GM18873 (cell line): ENCODE measurements around the gene GOLGA6L10.
"Not testable (repeated sequence)": the region's sequence is repeated elsewhere in the genome, so short reads cannot be mapped to it uniquely, and the experiment has no call there.

Source experiments
- ATAC-seq: cut with Tn5 transposase; IDR thresholded peaks from one replicate; pipeline ENCODE4 v1.9.1; 2021; ENCODE audit warnings: mild to moderate bottlenecking, moderate library complexity, moderate number of reproducible peaks; ENCODE audit not compliant: unreplicated experiment, low FRiP score

The GOLGA6L10 gene

DNA sequence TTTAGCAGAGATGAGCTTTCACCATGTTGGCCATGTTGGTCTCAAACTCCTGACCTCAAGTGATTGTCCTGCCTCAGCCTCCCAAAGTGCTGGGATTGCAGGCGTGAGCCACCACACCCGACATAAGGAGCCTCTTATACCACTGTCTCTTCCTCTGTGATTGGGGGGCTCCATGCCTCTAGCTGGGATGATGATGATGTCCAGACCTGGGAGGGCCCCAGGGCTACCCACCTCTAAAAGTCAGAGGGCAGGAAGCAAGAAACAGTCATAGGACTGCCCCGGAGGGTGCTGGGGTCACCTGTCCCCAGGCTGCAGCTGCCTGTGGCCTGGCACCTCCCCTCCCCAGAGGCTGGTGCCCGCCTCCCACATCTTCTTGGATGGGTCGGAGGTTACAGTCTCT, 5.4 kb downstream of the GOLGA6L10 start:
- ATAC-seq, result not testable (repeated sequence)

DNA sequence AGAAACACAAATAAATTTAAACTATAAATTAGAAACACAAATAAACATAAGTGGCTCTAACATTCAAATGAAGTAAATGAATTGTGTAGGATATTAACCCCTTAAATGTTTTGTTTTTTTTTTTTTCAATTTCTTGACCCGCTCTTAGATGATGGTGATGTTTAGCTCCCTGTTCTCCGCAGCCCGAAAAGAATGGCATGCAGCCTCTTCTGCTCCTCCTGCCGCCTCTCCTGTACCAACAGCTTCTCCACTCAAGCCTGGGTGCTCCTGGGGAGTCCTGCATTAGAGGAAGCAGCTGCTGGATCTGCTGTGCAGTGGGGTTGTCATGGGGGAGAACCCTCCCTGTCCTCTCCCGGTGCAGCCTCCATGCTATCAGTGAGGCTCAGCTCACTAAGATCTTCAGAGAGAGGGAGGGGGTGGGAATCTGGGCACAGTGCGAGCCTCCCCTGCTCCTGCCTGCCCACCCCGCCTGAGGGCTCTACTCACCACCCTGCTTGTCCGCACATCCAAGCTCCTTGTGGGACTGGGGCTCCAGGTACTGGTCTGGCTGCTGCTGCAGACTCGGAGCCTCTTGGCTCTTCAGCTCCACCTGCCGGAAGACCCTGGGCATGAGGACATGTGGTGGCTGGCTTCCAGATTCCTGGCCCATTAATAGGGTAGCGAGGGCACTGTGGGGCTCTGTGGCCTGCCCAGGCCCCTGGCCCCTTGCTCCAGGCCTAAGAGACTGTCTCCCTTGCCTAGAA, 6.5 kb downstream of the GOLGA6L10 start:
- ATAC-seq, result not testable (repeated sequence)

DNA sequence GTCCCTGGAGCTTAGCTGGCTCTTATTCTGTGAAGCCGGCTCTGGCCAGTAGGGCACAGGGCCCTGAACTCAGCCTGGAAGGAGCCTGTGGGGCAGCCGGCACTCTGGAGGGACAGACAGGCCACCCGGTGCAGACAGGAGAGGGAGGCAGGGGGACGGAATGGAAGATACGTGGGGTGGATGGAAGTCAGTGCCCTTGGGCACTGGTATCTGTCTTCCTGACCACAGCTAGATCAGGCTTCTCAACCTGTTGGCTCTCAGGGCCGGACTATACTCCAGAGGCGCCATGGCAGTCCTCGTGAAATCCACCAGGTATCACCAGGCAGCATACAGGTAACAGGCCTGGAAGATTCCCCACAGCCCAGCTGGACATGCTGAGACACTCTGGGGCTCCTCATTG, 10.7 kb downstream of the GOLGA6L10 start:
- ATAC-seq, result not testable (repeated sequence)

DNA sequence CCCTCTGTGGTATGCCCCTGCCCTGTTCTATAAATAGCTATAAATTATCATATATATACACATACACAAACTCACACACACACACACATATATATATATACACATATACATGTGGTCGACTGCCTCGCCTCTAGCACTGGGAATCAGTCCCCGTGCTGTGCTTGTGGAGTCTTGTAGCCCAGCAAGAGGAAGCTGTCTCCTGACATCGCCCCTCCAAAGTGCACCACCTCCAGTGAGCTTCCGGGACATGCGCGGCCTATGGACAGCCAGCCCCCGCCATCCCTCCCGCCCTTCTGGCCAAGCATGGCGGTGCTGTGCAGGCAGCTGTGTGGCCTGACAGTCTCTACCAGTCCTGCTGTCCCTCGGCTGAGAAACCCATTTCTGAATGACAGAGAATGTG, 11.2 kb downstream of the GOLGA6L10 start:
- ATAC-seq, result not testable (repeated sequence)

DNA sequence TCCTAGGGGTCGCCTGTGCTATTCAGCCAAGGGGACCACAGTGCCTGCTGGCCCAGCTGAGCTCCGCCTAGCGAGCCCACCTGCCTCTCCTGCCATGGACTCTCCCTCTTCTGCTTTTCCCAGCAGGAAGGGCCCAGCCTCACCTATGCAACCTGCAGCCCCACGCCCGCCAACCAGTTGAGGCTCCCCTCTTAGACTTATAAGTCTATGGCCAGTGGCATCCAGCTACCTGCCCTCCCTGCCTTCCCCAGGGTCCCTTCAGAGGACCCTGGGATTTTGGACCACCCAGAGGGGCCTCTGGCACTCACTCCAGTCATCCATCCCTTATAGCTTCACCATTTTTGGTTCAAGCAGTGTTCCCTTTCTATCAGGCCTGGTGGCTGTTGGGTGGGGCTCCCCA, 12.2 kb downstream of the GOLGA6L10 start:
- not testable (repeated sequence) for ATAC-seq

- ATAC-seq, result not testable (repeated sequence)
Observed at GRCh38 chr15:82336180-82336647, 13.1 kb downstream of the GOLGA6L10 start.

DNA sequence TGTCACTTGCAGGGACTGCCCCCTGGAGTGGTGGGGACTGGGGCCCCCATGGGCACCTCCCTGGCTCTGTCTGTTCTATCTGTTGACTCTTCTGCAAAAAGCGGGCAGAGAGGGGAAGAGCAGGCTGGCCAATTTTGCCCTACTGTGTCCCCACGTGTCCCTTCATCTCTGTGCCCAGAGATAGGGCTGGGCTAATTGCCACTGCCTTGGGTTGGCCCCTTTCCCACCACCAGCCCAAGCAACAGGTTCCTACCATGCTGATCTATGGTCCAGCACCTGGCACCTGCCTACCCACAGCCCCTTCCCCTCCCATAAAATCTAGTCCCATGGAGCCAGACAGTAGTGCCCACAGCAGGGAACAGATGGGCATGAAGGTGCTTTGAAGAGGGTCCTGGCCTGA, 14.3 kb downstream of the GOLGA6L10 start:
- ATAC-seq, result not testable (repeated sequence)

GRCh38 chr15:82334554-82334932, 14.7 kb downstream of the GOLGA6L10 start:
- not testable (repeated sequence) for ATAC-seq

GRCh38 chr15:82333603-82334553, 15.4 kb downstream of the GOLGA6L10 start:
- ATAC-seq, result not testable (repeated sequence)

- ATAC-seq, result not testable (repeated sequence)
Observed at GRCh38 chr15:82332711-82333602, 16.3 kb downstream of the GOLGA6L10 start.

DNA sequence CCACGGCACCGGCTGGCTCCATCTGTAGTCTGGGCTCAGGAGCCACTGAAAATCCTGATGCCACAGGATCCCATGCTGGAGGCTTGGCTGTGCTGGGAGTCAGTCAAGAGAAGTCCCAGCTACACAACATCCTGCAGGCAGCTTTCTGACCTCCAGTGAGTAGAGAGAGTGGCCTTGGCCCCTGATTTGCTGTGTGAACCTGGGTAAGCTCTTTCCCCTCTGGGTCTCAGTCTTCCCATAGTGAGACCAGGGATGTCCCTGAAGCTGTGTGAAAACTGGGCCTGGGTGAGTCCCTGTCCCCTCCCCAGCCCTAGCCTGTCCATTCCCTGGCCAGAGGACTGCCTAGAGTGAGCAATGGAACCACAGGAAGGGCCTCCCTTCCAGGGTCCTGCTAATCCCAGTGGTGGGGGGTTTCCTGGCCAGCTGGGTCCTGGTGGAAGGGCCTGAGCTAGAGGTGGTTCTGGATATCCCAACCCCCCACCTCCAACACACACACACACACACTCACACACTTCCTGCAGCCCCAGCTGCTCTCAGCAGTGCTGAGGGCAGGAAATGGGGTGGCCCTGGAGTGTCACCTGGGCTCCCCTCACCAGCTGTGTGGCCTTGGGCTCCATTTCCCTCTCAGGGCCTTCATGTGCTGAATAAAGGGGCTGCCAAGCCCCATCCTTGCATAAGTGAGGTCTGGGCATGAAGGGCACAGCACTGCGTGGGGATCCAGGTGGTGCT, 17.5 kb downstream of the GOLGA6L10 start:
- ATAC-seq, result not testable (repeated sequence)

GRCh38 chr15:82330921-82331320, 18.4 kb downstream of the GOLGA6L10 start:
- not testable (repeated sequence) for ATAC-seq

- not testable (repeated sequence) for ATAC-seq
Observed at GRCh38 chr15:82329039-82329438, 20.2 kb downstream of the GOLGA6L10 start.

- ATAC-seq, result not testable (repeated sequence)
Observed at GRCh38 chr15:82327372-82327771, 21.9 kb downstream of the GOLGA6L10 start.

- ATAC-seq, result not testable (repeated sequence)
Observed at GRCh38 chr15:82326896-82327295, 22.4 kb downstream of the GOLGA6L10 start.

- ATAC-seq, result not testable (repeated sequence)
Observed at GRCh38 chr15:82325646-82326045, 23.6 kb downstream of the GOLGA6L10 start.

DNA sequence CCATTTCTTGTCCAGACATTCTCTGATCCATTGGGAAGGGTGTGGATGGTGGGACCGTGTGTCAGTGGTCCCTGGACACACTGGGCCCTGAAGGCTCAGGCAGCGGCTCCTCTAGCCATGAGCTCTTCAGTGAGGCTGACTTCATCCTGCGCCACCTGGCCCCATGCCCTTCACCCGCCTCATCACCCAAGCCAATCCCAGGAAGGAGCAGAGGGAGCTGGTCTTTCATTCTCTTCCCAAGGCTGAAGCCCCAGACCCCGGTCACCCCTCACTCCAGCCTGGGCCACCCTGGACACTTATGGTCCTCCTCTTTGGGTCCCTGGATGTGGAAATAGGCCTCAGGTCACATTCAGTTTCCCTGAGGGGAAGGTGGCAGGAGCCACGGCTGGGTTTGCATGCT, 24.4 kb downstream of the GOLGA6L10 start:
- not testable (repeated sequence) for ATAC-seq

- ATAC-seq, result not testable (repeated sequence)
Observed at GRCh38 chr15:82322488-82322887, 26.8 kb downstream of the GOLGA6L10 start.

- not testable (repeated sequence) for ATAC-seq
Observed at GRCh38 chr15:82320861-82321260, 28.4 kb downstream of the GOLGA6L10 start.
